ENCODE results near the gene ATP6AP1. TPM values are rescaled to one million over a fixed set of nuclear protein-coding genes. Genes with fewer than 3 reads are reported as not detected.

The ATP6AP1 gene
- total and polyA plus RNA-seq, 2 of the 13 experiments (the other 11 are each of a cell fraction or from before 2014, with no cell fraction given): 56.7 to 110 TPM

DNA sequence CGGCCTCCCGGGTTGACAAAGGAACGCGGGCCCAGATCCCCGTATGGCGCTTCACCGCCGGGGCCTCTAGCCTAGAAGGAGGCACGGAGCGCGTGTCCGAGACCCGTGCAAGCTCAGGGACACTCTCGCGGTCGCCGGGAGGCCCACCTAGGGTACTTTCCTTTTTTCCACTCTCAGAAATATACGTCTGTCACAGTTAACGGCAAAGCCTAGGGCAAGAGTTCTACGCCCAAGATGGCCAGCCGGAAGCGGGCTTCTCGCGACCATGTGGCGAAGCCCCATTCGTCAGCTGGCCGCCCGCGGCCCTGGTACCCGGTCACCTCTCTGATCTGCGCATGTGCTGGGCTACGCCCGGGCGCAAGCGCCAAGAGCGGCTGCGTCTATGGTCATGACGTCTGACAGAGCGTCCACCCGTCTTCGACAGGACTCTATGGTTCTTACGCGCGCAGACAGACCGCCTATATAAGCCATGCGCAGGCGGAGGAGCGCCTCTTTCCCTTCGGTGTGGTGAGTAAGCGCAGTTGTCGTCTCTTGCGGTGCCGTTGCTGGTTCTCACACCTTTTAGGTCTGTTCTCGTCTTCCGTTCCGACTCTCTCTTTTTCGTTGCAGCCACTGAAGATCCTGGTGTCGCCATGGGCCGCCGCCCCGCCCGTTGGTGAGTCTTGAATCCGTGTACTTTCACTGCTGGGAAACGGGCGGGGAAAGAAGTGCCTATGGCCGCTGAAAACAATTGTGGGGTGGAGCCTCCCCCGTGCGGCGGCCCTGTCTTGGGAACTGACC, 30.4 kb upstream of the ATP6AP1 start, which contains the start of gene RPL10 (continued):
- TF ChIP-seq SOX5 (CRISPR knock-in tag; IDR thresholded peaks at IDR 0.05; ENCODE audit: borderline replicate concordance) (0 out of 2 replicates have a peak, but pooled peaks have one; percentile 23), SP140L (CRISPR knock-in tag; IDR thresholded peaks at IDR 0.05; ENCODE audit: borderline replicate concordance) (no peak), EZH2 (conservative IDR thresholded peaks at IDR 0.05; ENCODE audit: low read depth, low read length) (no peak), ETV5 (CRISPR knock-in tag; IDR thresholded peaks at IDR 0.05; ENCODE audit: borderline replicate concordance) (peak; percentile 73; the same call in 1 of the 2 replicates), EED (CRISPR knock-in tag; IDR thresholded peaks at IDR 0.05) (no peak), ZNF101 (CRISPR knock-in tag; IDR thresholded peaks at IDR 0.05; ENCODE audit: borderline replicate concordance, low read depth) (0 out of 2 replicates have a peak, but pooled peaks have one; percentile 8), YEATS2 (CRISPR knock-in tag; IDR thresholded peaks at IDR 0.05; ENCODE audit: borderline replicate concordance) (peak; percentile 85), IKZF4 (CRISPR knock-in tag; IDR thresholded peaks at IDR 0.05; ENCODE audit: borderline replicate concordance, low read depth, not compliant biosample characterization) (no peak), ETV6 (CRISPR knock-in tag; conservative IDR thresholded peaks at IDR 0.05) (0 out of 2 replicates have a peak, but pooled peaks have one; percentile 44), ZNF451 (CRISPR knock-in tag; IDR thresholded peaks at IDR 0.05) (no peak), EEA1 (CRISPR knock-in tag; IDR thresholded peaks at IDR 0.05; ENCODE audit: borderline replicate concordance) (no peak), ZNF546 (CRISPR knock-in tag; conservative IDR thresholded peaks at IDR 0.05) (peak; percentile 35; the same call in 1 of the 2 replicates), ZNF605 (CRISPR knock-in tag; IDR thresholded peaks at IDR 0.05) (0 out of 2 replicates have a peak, but pooled peaks have one; percentile 50), SP4 (CRISPR knock-in tag; IDR thresholded peaks at IDR 0.05) (no peak), MIER2 (CRISPR knock-in tag; IDR thresholded peaks at IDR 0.05) (no peak), U2AF1 (optimal IDR thresholded peaks at IDR 0.05; ENCODE audit: low read depth, low read length) (peak; percentile 31), MEIS1 (CRISPR knock-in tag; IDR thresholded peaks at IDR 0.05; ENCODE audit: borderline replicate concordance) (no peak), HHEX (CRISPR knock-in tag; IDR thresholded peaks at IDR 0.05) (no peak), ZMYM2 (CRISPR knock-in tag; IDR thresholded peaks at IDR 0.05) (no peak), ZNF33A (CRISPR knock-in tag; IDR thresholded peaks at IDR 0.05; ENCODE audit: borderline replicate concordance) (no peak), PHF5A (CRISPR knock-in tag; IDR thresholded peaks at IDR 0.05; ENCODE audit: low read depth, unreplicated experiment) (no peak), ZNF674 (CRISPR knock-in tag; IDR thresholded peaks at IDR 0.05; ENCODE audit: low read depth) (0 out of 2 replicates have a peak, but pooled peaks have one; percentile 9), ZNF34 (CRISPR knock-in tag; IDR thresholded peaks at IDR 0.05; ENCODE audit: borderline replicate concordance) (no peak)
- TF ChIP-seq, protein P1, sequence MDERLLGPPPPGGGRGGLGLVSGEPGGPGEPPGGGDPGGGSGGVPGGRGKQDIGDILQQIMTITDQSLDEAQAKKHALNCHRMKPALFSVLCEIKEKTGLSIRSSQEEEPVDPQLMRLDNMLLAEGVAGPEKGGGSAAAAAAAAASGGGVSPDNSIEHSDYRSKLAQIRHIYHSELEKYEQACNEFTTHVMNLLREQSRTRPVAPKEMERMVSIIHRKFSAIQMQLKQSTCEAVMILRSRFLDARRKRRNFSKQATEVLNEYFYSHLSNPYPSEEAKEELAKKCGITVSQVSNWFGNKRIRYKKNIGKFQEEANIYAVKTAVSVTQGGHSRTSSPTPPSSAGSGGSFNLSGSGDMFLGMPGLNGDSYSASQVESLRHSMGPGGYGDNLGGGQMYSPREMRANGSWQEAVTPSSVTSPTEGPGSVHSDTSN (CRISPR knock-in tag; IDR thresholded peaks at IDR 0.05): no peak
- TF ChIP-seq, protein P2, sequence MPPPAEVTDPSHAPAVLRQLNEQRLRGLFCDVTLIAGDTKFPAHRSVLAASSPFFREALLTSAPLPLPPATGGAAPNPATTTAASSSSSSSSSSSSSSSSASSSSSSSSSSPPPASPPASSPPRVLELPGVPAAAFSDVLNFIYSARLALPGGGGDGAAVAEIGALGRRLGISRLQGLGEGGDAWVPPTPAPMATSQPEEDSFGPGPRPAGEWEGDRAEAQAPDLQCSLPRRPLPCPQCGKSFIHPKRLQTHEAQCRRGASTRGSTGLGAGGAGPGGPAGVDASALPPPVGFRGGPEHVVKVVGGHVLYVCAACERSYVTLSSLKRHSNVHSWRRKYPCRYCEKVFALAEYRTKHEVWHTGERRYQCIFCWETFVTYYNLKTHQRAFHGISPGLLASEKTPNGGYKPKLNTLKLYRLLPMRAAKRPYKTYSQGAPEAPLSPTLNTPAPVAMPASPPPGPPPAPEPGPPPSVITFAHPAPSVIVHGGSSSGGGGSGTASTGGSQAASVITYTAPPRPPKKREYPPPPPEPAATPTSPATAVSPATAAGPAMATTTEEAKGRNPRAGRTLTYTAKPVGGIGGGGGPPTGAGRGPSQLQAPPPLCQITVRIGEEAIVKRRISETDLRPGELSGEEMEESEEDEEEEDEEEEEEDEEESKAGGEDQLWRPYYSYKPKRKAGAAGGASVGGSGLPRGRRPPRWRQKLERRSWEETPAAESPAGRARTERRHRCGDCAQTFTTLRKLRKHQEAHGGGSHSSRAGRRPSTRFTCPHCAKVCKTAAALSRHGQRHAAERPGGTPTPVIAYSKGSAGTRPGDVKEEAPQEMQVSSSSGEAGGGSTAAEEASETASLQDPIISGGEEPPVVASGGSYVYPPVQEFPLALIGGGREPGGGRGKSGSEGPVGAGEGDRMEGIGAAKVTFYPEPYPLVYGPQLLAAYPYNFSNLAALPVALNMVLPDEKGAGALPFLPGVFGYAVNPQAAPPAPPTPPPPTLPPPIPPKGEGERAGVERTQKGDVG (CRISPR knock-in tag; IDR thresholded peaks at IDR 0.05; ENCODE audit: borderline replicate concordance): no peak
